GM19468 (cell line): Measurements from ENCODE around the gene GATB.

Experiments used
- ATAC-seq: cut with Tn5 transposase; IDR thresholded peaks from one replicate; pipeline ENCODE4 v1.9.1; 2021; ENCODE audit warnings: mild to moderate bottlenecking, moderate library complexity, moderate number of reproducible peaks; ENCODE audit not compliant: unreplicated experiment; ENCODE audit errors: extremely low read depth

The GATB gene

GRCh38 chr4:151709071-151709470 is 51.7 kb downstream of the GATB start:
- no peak for ATAC-seq

- no peak for ATAC-seq
These were observed 52.7 kb downstream of the GATB start for GRCh38 chr4:151708100-151708499.

GRCh38 chr4:151703401-151703800 is 57.4 kb downstream of the GATB start:
- no peak for ATAC-seq

GRCh38 chr4:151702256-151702655 is 58.6 kb downstream of the GATB start:
- no peak for ATAC-seq

- ATAC-seq: no peak
These were observed 60.1 kb downstream of the GATB start for GRCh38 chr4:151700566-151701316.

GRCh38 chr4:151698213-151698612 is 62.6 kb downstream of the GATB start:
- no peak for ATAC-seq

GRCh38 chr4:151694961-151695720 is 65.7 kb downstream of the GATB start:
- ATAC-seq: no peak

- no peak for ATAC-seq
These were observed 67.8 kb downstream of the GATB start for GRCh38 chr4:151692821-151693673.

GRCh38 chr4:151692443-151692782 is 68.4 kb downstream of the GATB start:
- no peak for ATAC-seq

- ATAC-seq: no peak
These were observed 69.0 kb downstream of the GATB start for GRCh38 chr4:151691639-151692442.

GRCh38 chr4:151690876-151691275 is 69.9 kb downstream of the GATB start:
- ATAC-seq: no peak

- ATAC-seq: no peak
These were observed 70.5 kb downstream of the GATB start for GRCh38 chr4:151690164-151690870.

GRCh38 chr4:151689211-151689991 is 71.4 kb downstream of the GATB start:
- ATAC-seq: no peak

GRCh38 chr4:151688785-151689043 is 72.1 kb downstream of the GATB start:
- no peak for ATAC-seq

GRCh38 chr4:151688003-151688784 is 72.6 kb downstream of the GATB start:
- ATAC-seq: no peak

GRCh38 chr4:151687021-151687640 is 73.7 kb downstream of the GATB start:
- no peak for ATAC-seq

GRCh38 chr4:151685303-151685702 is 75.5 kb downstream of the GATB start:
- no peak for ATAC-seq

GRCh38 chr4:151681085-151681484 is 79.7 kb downstream of the GATB start:
- no peak for ATAC-seq
